NCI-H2081 (cell line): ENCODE measurements around the gene C9orf43.
"Not testable (repeated sequence)": the region's sequence is repeated elsewhere in the genome, so short reads cannot be mapped to it uniquely, and the experiment has no call there.

Source experiments
- DNase-seq, 2 experiments: peaks; one replicate each; lab custom pipeline; 2025; lab: John Stamatoyannopoulos, UW

Gene C9orf43

GRCh38 chr9:113416149-113416721 is 5.7 kb downstream of the C9orf43 start:
- no peak for DNase-seq

GRCh38 chr9:113417370-113417769 is 6.8 kb downstream of the C9orf43 start:
- no peak for DNase-seq

GRCh38 chr9:113421726-113422125 is 11.2 kb downstream of the C9orf43 start:
- DNase-seq = no peak

DNA sequence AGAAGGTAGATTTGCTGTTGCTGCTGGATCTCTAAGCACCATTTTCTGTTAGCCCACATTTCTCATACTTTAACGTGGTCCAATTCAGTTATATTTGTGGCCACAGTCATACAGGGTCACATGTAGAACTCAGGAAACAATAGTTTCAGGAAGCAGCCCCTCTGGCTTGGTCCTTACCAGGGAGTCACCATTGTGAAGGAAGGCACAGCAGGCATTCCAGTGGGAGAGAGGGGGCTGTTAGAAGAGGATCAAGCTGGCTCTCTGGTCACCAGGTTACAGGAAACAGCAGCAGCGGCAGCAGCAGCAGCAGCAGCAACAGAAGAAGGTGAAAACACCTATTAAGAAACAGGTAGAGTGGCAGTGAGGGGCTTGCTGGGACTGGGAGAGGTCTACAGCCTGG is 14.5 kb downstream of the C9orf43 start:
- DNase-seq = no peak

DNA sequence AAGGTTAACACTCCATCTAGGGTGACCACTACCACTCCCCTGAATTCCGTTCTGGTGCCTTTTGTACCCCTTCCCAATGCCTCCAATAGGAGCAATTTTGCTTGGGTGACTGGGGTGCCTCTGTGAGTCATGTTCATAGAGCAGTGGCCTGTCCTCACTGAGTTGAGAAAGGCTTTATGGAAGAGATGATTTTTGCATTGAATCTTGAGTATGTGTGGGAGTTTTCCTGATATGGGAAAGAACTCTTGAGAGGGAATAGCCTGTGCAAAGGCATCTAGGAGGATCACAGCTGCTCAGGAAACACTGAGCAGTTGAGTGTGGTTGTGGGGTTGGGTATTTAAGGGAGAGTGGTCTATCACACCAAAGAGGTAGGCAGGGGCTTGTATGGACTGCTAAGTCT is 16.2 kb downstream of the C9orf43 start:
- DNase-seq = no peak

- DNase-seq = no peak
Observed at GRCh38 chr9:113427629-113428028, 17.1 kb downstream of the C9orf43 start.

DNA sequence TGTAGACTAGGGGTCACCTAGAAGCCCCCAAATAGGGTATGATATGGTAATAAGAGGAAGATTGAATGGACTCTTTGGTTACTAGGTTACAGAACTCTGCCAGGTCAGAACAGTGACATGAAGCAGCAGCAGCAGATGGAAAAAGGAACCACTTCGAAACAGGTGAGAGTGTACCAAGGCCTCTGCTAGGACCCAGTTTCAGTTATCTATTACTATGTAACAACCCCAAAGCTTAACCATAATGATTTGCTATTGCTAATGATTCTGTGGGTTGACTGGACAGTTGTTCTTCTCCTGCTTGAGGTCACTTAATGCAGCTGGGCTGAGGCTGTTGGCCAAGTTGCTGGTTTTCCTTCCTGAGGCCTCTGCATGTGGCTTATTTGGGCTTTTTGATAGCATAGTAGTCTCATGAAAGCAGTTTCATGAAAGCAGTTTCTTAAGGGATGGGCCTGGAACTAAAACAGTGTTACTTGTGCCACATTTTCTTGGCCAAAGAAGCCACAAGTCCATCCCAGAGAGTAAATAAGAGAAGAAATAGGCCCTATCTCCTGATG is 17.6 kb downstream of the C9orf43 start:
- no peak for DNase-seq

DNA sequence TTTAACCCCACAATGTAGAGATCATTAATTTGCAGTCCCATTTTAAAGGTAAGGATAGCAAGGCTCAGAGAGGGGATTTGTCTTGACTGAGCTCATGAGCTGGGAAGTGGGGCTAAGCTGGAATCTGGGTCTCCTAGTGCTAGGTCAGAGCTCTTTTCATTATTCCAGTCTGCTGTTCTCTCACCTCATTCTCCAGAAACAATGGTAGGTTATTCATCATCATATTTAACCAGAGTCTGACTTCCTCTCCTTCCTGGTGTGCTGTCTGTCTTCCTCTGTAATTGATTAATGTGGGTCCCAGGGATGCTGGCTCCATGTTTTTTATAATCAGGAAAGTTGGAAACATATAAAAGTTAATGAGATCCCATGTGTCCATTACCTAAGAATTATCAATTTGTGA is 20.6 kb downstream of the C9orf43 start:
- DNase-seq = no peak

DNA sequence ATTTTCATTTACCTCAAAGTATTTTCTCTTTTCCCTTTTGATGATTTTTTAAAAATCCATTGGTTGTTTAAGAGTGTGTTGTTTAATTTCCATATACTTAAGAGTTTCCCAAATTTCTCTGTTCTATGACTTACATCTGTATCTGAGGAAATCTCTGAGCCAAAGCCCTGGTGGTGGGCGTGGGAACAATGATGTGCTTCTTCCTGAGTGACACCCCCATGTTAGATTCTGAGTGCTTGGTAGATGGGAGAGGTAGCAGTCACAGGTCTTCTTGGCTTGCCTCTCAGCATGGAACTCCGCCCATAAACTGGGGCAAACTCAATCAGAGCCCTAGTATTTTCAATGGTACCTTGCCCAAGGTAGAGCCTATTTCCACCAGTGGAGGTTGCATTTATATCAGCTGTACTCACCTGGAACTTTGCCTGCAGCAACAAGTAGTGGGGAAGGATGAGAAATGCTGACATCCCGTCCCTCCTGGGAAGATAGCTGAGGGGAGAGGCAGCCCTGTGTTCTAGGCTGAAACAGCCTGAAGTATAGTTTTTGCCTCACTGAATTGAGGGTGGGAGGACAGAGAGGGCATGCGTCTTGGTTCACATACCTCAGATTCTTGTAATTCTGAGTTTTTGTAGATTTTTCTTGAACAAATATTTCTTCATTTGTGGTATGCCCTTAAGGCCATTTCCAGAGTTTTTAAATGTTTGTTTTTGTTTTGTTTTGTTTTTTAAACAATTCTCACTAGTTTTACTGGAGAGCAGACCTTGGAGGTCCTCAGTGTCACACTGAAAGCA is 26.4 kb downstream of the C9orf43 start:
- no peak for DNase-seq

DNA sequence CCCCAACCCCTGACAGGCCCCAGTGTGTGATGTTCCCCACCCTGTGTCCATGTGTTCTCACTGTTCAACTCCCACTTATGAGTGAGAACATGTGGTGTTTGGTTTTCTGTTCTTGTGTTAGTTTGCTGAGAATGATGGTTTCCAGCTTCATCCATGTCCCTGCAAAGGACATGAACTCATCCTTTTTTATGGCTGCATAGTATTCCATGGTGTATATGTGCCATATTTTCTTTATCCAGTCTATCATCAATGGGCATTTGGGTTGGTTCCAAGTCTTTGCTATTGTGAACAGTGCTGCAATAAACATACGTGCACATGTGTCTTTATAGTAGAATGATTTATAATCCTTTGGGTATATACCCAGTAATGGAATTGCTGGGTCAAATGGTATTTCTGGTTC is 27.2 kb downstream of the C9orf43 start:
- not testable (repeated sequence) for DNase-seq

GRCh38 chr9:113444736-113445135 is 34.2 kb downstream of the C9orf43 start:
- DNase-seq = no peak

DNA sequence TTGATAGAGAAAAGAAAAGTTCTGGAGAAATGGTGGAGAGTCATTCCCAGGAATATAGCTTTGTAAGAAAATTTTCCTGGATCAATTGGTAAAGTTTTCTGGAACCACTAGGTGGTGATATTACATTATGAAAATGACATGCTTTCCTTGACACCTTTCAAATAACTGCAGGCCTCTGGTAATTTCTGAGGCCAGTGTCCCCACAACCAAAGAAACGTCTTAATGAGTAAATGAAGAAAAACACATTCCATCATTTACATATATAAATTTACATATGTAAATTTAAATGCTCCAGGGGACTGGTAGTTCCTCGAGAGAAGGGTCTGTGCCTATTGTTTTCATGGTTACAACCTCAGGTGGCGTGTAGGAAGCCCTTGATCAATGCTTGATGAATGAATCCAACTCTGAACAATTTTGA is 35.8 kb downstream of the C9orf43 start:
- DNase-seq = peak; percentile 22 to 45

DNA sequence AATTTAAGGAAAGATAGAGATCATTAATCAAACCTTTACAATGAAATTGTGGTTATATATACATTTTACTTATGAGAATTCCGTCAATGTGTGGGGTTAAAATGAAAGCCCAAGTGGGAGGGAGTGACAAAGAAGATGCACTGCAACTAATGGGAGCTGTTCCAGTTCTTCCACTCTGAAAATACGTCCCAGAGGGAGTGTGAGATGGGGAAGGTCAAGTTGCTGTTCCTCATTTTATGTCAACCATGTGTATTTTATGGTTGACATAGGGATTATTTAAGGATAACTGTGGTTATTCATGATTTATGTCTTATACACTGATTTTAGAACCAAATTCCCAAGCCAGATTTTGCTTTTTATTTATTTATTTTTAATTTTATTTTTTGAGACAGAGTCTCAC is 38.8 kb downstream of the C9orf43 start:
- DNase-seq = no peak

GRCh38 chr9:113452113-113452605 is 41.6 kb downstream of the C9orf43 start:
- DNase-seq = no peak

DNA sequence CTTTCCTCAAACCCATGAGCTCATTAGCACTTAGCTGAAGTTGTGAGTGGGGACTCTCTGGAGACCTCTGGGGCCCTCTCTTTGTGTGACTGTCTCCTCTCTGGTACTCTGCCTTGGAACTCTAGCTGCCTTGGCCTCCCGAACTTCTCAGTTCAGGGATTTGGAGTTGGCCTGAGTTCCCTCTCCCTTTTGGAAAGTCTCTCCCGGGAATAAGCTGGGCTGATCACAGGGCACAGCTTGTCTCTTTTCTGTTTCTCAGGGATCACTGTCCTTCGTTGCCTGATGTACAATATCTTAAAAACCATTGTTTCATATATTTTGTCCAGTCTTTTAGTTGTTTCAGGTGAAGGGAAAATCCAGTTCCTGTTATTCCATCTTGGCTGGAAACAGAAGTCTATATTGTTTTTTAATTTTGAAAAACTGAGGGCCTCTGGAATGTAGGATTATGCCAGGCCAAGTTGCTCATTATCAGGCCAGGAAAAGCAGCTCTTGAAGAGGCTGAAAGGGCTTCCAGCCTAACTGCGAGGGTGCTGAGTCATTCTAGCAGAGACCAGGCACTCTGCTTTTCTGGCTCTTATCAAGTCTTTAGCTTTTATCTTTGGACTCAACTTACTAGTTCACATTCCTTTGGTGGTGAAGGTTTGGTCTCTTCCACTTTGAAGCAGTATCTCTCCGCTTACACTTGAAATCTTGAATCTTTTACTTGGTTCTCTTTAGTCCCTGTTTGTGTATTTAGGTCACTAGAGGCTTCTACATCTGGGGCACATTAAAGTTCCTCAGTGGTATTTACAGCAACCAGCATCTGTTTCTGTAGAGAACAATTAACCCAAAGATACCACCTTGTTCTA is 44.6 kb downstream of the C9orf43 start:
- no peak for DNase-seq

DNA sequence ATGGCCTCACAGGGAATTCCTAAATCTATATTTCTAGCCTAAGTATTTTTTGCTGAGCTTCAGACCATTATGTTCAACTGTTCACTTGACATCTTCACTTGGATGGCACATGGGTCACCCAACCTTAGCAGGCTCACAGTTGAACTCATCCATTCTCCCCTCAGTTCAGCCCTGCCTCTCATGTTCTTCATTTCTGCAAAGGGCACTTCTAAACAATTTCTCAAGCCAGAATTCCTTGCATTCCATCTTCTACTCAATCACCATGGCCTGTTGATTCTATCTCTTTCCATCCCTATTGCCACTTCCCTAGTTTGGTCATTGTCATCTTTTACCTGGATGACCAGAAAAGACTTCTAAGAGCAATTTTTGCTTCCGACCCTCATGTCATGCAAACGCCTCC is 45.7 kb downstream of the C9orf43 start:
- DNase-seq = no peak

- DNase-seq = no peak
Observed at GRCh38 chr9:113461285-113461684, 50.7 kb downstream of the C9orf43 start.

DNA sequence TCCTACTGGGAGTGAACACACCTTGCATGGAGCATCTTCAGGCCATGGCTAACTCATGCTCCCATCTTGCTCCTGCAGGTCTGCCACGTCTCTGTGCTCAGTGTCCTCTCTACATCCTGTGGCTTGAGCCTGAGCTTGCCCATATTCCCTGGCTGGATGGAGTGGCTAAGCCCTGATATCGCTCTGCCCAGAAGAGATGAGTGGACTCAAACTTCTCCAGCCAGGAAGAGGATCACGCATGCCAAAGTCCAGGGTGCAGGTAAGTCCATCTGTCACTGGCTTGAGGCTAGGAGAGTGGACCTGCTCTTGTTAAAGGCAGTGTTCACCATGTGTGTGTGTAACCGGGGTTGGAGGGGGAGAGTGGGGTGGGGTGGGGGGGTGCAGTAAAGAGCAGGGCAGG is 51.4 kb downstream of the C9orf43 start:
- no peak for DNase-seq

DNA sequence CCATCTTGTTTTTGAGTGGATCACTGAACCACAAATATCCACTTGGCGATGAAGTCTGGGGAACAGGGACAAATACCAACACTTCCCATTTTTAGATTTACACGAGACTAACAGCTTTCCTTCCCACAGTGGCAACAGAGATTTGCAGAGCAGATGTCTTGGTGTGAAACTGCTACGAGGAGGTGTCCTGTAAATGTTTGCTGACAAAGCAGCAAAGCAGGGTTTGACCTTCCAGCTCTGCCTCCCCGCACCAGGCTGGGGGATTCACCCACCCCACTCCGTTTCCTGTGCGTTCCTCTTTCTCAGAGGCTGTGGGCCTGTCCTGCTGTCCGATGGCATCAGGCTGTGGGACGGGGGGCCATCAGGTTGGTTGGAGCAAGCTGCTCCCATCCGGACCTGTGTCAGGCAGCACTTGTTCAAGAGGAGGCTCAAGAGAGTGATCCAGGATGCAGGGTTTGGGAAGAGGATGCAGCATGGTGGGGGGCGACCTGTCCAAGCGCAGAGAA is 52.3 kb downstream of the C9orf43 start:
- no peak for DNase-seq

DNA sequence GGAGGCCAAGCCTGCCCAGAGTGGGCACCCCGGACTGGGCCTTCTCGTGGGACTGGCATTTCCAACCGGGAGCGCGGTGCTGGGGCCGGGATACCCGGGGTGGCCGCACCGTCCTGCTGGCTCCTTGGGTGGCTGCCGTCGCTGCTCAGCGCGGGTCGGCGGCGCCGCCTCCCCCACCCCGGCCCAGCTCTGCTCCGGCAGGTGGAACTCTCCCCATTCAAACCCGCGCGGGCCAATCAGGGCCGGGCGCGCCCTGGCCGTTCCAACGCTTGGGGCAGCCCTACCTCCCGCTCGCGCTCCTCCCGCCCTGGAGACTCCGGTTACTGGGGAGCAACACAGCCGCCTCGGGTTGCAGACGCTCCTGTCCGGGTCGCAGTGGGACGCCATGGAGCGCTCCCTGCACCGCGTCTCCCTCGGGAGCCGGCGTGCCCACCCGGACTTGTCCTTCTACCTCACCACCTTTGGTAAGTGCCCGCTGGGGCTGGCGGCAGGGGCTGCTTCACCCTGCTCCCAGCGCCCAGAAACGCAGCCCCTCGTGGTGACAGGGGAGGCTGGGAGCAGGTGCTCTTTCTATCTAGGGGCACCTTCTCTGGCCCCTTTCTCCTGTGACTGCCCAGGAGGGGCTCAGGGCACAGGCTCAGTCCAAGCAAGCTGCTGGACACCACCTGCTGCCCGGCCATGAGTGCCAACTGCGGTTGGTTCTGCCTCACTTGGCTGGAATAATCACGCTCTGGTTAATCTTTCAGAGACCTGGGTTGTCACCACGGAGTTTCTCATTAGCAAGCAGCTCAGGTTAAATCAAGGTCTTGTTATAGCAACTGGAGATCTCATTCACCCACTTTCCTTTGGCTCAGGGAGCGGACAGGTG is 53.1 kb downstream of the C9orf43 start, which contains the start of gene RGS3:
TSS of gene RGS3 (plus strand) at position 310 of the 868 bp plus-strand sequence. CDS start at position 386, 76 bp downstream.
- peak; percentile 89 to 92 for DNase-seq

- DNase-seq = peak in 1 of 2 experiments; percentile 36
Observed at GRCh38 chr9:113464286-113464660, 53.7 kb downstream of the C9orf43 start.
